GM10266 (cell line): ENCODE measurements around the gene SOD3.

Source experiments
- DNase-seq: peaks from one replicate; pipeline ENCODE4 v3.0.0; 2012; ENCODE audit errors: extremely low spot score
- TF ChIP-seq, protein P1 (sequence below): IDR thresholded peaks from 2 replicates; pipeline ENCODE4 v1.5.1; 2012; ENCODE audit warnings: mild to moderate bottlenecking, low read depth; ENCODE audit not compliant: control insufficient read depth, insufficient read depth; ENCODE audit errors: missing control alignments

Gene SOD3

DNA sequence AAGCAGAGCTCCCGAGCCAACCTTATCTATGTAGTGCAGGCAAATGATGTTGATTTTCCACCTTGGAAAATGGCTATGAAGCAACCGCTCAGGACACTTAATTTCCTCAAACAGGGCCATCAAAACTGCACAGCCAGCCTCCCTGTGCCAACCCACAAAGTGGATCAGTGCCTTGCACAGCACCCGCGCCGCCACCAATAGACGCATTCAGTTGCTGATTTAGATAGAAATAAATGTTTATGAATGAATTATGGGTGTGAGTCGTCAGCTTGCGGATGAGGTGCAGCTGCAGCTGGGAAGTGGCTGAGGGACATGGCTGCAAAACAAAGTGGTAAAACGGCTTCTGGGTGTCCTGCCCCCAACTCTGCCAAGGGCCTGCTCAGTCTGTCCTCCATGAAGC lies 47.0 kb downstream of the SOD3 start:
- DNase-seq, result no peak
- TF ChIP-seq, protein P1, sequence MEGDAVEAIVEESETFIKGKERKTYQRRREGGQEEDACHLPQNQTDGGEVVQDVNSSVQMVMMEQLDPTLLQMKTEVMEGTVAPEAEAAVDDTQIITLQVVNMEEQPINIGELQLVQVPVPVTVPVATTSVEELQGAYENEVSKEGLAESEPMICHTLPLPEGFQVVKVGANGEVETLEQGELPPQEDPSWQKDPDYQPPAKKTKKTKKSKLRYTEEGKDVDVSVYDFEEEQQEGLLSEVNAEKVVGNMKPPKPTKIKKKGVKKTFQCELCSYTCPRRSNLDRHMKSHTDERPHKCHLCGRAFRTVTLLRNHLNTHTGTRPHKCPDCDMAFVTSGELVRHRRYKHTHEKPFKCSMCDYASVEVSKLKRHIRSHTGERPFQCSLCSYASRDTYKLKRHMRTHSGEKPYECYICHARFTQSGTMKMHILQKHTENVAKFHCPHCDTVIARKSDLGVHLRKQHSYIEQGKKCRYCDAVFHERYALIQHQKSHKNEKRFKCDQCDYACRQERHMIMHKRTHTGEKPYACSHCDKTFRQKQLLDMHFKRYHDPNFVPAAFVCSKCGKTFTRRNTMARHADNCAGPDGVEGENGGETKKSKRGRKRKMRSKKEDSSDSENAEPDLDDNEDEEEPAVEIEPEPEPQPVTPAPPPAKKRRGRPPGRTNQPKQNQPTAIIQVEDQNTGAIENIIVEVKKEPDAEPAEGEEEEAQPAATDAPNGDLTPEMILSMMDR, result no peak

DNA sequence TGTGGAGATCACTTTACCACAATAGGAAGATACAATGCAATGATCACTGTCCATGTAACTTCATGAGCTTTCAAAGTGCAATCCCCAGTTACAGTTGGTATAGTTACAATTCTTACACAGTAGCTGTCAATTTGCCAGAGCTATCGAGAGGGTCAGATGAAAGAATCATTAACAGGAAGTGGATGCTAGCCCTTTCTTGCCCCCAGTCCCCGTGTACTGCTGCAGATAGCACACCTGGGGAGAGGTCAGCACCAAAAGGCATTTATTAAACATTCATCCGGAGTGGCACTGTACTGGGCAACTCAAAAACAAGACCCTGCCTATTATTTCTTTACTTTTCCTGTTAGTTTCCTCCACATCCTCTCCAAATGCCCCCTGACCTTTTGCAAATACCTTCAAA lies 47.7 kb downstream of the SOD3 start:
- TF ChIP-seq, protein P1, result no peak
- no peak for DNase-seq

DNA sequence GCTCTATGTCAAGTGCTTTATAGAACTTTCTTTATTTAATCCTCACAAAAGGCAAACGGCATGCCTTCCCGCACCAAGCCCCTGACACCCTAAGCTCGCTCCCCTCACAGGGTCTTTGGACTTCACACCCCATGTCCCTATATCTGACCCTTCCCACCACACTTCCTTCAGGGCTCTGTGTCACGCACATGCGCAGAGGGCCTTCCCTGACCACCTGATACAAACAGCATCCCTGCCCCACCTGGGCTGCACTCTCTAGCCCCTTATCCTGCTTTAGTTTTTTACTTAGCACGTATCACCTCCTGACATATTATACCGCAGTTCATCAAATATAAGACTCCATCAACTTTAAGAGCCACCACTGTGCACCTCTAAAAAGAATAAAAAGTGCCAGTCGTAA lies 49.8 kb downstream of the SOD3 start:
- no peak for DNase-seq
- TF ChIP-seq, protein P1, result no peak

DNA sequence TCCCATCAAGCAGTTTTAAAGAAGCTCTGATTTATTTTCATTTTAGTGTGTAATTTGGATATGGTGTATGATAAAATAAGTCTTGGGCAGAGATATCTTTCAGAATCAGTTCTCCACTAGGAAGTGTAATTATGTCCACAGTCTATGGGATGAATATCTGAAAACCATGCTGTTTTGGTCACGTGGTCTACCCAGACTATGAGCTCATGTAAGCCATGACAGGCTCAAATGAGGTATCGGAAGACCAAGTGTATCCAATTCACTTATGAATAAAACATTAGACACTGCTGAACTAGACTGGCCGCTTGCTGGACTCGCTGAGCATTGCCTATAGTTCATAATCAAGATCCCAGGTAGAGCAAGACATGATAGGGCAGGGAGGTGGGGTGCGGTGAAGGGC lies 50.5 kb downstream of the SOD3 start:
- TF ChIP-seq, protein P1, result no peak
- no peak for DNase-seq

DNA sequence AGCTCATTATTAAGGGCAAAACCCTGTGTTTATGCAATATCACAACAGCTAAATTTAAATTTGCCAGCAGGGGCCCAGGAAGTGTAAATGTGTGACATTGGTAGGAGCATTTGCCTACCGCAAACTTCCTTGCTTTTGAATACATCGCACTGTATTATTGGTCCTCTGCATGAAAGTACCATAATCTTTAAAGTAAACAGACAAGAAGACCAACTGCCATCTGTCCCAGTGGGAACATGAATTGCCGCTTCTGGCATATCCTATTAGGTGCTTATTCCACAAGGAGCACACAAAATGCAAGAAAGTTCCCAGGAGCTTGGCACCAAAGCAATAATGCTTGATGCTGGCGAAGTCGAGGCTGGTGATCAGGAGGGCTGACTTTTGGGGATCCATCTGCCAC lies 51.3 kb downstream of the SOD3 start:
- no peak for DNase-seq
- TF ChIP-seq, protein P1, result no peak

DNA sequence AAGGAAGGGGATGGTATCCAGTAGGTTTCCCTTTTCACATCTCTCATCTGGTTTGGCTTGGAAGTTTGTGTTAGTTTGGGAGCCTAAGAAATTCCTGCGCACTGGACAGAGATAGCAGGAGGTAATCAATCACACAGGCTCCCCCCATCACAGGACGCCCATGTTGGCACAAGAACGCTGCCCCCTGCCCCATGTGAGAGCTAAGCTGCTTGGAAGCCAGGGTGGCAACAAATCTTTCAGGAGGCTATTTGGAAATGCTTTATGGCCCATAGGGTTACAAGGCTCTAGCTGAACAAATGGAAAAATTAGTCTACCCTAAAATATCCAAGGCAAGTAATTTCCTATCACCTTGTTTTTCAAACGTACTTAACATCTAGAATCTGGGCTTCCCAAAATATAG lies 54.0 kb downstream of the SOD3 start:
- TF ChIP-seq, protein P1, result no peak
- DNase-seq, result no peak

DNA sequence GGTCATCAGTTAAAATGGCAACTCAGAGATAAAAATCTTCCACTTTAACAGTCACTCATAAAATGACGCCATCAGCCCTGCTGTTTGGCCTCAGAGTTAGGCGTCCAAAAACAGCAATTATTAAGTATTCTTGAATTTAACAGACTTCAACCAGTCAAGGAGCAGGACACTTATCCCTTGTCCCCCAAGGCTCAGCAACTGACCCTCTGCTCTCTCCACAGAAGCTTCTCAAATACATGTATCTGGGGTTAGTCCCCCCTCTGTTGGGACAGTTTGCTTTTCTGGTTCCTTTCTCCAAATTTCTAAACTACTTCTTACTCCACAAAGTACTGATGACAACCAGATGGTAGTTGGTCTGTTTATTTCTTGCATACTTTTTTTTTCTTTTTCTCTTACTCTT lies 54.4 kb downstream of the SOD3 start:
- TF ChIP-seq, protein P1, result no peak
- DNase-seq, result no peak
